Testis (tissue), 2 donors: ENCODE results near the gene ERMN.

Experiments used
- CTCF ChIP-seq, 3 experiments: fragments of 450-650 bp in 2 of 3; fragments of 200-600 bp in 1 of 3; sonication (generic) in 1 of 3; IDR thresholded peaks; one replicate each; pipeline ENCODE4 v1.5.1; 2016 to 2019; ENCODE audit warnings: antibody characterized with exemption in 3 of 3, mild to moderate bottlenecking in 2 of 3, moderate library complexity in 1 of 3
- POLR2A ChIP-seq: fragments of 450-650 bp; IDR thresholded peaks from one replicate; pipeline ENCODE4 v1.6.1; 2017; ENCODE audit warnings: antibody characterized with exemption, mild to moderate bottlenecking, moderate library complexity

GRCh38 chr2:157312866-157313486 lies 12.6 kb downstream of the ERMN start:
- TF ChIP-seq CTCF (IDR thresholded peaks at IDR 0.05) (no peak), POLR2A (no peak)
